GM11168 (cell line): ENCODE measurements around the gene MBD1.
"Not testable (repeated sequence)": the region's sequence is repeated elsewhere in the genome, so short reads cannot be mapped to it uniquely, and the experiment has no call there.

ENCODE experiments used
- in situ Hi-C: fragments of 300-500 bp; cut with MboI; formaldehyde crosslinking; loops from one replicate; pipeline ENCODE4 v1.12.0; 2022; ENCODE audit warnings: low sequenced_read_pairs; ENCODE audit not compliant: unreplicated experiment

Gene MBD1

GRCh38 chr18:50275503-50276036 is 5.8 kb downstream of the MBD1 start:
- in situ Hi-C loops = no loop called here

- in situ Hi-C loops = no loop called here
Observed at GRCh38 chr18:50274941-50275340, 6.4 kb downstream of the MBD1 start.

GRCh38 chr18:50274044-50274442 is 7.3 kb downstream of the MBD1 start:
- in situ Hi-C loops = no loop called here

GRCh38 chr18:50273203-50274043 is 7.9 kb downstream of the MBD1 start:
- in situ Hi-C loops = no loop called here

- in situ Hi-C loops = no loop called here
Observed at GRCh38 chr18:50272568-50272967, 8.8 kb downstream of the MBD1 start.

- in situ Hi-C loops = loop anchor here (5.0 kb wide), 1 partner anchor 94 kb away; no protein-coding TSS in a partner anchor
Observed at GRCh38 chr18:50268022-50268747, 13.1 kb downstream of the MBD1 start.

- in situ Hi-C loops = loop anchor here (5.0 kb wide), 1 partner anchor 96 kb away; no protein-coding TSS in a partner anchor
Observed at GRCh38 chr18:50266248-50266704, 15.0 kb downstream of the MBD1 start, which contains the start of gene CFAP53. Gene CFAP53, minus strand, starts transcription at chr18:50266495. Its CDS starts 91 bp downstream, at chr18:50266404.

- in situ Hi-C loops = loop anchor here (5.0 kb wide), 1 partner anchor 56 kb away; no protein-coding TSS in a partner anchor
Observed at GRCh38 chr18:50262977-50263376, 18.3 kb downstream of the MBD1 start.

GRCh38 chr18:50250935-50251334 is 30.4 kb downstream of the MBD1 start:
- in situ Hi-C loops = no loop called here

GRCh38 chr18:50249576-50249975 is 31.7 kb downstream of the MBD1 start:
- in situ Hi-C loops = no loop called here

- in situ Hi-C loops = no loop called here
Observed at GRCh38 chr18:50247561-50247960, 33.8 kb downstream of the MBD1 start.

- in situ Hi-C loops = not testable (repeated sequence)
Observed at GRCh38 chr18:50241768-50242167, 39.6 kb downstream of the MBD1 start.

GRCh38 chr18:50240080-50240563 is 41.2 kb downstream of the MBD1 start:
- in situ Hi-C loops = no loop called here

GRCh38 chr18:50232419-50232818 is 48.9 kb downstream of the MBD1 start:
- in situ Hi-C loops = no loop called here

GRCh38 chr18:50231621-50232020 is 49.7 kb downstream of the MBD1 start:
- in situ Hi-C loops = no loop called here

- in situ Hi-C loops = not testable (repeated sequence)
Observed at GRCh38 chr18:50220249-50220648, 61.1 kb downstream of the MBD1 start.
